GM15510 (cell line): ENCODE data around the gene RALY.

ENCODE experiments used
- POLR2A ChIP-seq: IDR thresholded peaks from 3 replicates; pipeline ENCODE4 v1.6.1; 2011; ENCODE audit warnings: borderline replicate concordance; ENCODE audit not compliant: insufficient read length; ENCODE audit errors: extremely low read depth

The RALY gene

DNA sequence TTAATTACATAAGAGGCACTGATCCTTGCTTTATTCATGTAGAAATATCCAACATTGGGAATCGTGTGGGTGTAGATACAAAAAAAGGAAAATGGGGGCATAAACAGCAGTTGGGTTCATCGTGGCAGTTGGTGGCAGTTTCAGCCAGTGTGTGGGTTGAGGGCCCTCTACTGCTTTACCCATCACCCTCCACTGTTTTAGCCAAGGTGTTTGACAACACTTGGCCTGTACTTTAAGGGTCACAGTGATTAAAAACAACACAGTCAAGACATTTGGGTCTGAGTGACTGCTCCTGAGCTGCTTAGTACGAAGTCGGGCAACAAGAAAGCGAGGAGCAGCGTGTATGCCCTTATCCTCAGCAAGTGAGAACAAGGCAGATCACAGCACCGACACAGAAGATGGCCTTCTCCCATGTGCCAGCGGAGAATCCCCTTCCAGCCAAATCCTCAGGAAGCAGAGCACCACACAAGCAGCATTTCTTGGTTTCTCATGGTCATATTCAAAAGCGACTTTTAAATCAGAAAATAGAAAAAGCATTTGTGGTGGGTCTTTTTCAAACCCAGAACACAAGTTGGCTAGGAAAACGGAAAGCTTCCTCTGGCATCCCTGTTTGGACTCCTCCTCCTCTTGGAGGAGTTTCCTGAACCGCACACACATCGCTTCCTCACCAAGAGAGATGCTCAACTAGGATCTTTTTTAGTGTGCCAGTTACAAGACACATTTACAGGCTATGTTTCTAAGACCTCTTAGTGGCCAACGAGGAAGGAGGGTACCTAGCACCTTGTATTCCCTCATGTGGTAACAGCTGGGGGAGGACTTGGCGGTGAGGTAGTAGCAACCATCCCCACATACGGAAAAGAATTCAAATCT lies 94.8 kb downstream of the RALY start:
- no peak for TF ChIP-seq POLR2A

GRCh38 chr20:34089175-34089479 lies 95.4 kb downstream of the RALY start:
- TF ChIP-seq POLR2A = no peak

GRCh38 chr20:34089655-34090345 lies 96.1 kb downstream of the RALY start:
- TF ChIP-seq POLR2A = no peak

DNA sequence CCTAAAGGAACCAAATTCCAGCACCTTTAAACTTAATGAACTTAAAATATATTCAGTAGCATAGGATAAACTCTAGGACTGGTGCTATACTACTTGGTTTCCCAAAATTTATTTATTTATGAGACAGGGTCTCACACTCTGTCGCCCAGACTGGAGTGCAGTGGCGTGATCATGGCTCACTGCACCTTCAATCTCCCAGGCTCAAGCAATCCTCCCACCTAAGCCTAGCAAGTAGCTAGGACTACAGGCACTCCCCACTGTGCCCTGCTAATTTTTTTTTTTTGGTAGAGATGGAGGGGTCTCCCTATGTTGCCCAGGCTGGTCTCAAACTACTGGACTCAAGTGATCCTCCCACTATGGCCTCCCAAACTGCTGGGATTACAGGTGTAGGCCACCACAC lies 96.9 kb downstream of the RALY start:
- no peak for TF ChIP-seq POLR2A

- TF ChIP-seq POLR2A = no peak
These were observed 98.0 kb downstream of the RALY start for GRCh38 chr20:34091637-34092200.

GRCh38 chr20:34093895-34094294 lies 100.2 kb downstream of the RALY start:
- TF ChIP-seq POLR2A = no peak

DNA sequence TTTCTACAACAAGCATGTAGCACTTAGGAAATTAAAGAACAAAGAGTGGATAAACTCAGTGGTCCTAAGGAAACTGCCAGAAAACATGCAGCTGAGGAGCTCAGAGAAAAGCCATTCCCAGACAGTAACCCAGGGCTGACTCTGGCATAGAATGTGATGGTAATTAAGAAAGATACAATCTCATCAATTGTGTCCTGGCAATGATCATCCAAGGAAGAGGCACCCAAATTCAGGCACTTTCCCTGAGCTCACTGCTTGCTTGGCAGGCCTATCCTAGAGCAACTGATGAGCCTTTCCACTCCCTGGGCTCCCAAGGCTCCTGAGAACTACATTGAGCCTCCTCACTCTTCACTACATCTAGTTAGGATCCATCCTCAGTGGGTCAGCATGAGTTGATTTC lies 102.1 kb downstream of the RALY start:
- no peak for TF ChIP-seq POLR2A

GRCh38 chr20:34096699-34097444 lies 103.2 kb downstream of the RALY start:
- no peak for TF ChIP-seq POLR2A

DNA sequence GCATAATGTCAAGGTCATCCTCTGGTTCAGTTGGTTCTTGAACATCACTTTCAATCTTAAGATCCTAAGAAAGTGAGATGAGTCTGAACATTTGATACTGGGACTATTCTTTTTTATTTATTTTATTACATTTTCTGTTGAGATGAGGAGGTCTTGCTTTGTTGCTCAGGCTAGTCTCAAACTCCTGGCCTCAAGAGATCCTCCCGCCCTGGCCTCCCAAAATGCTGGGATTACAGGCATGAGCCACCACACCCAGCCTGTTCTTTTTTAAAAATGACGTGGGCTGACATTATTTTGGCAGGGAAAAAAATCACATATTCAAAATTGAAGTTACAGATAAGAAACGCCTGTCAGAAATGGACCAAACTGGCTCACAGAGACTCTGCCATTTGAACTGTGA lies 104.9 kb downstream of the RALY start:
- no peak for TF ChIP-seq POLR2A

DNA sequence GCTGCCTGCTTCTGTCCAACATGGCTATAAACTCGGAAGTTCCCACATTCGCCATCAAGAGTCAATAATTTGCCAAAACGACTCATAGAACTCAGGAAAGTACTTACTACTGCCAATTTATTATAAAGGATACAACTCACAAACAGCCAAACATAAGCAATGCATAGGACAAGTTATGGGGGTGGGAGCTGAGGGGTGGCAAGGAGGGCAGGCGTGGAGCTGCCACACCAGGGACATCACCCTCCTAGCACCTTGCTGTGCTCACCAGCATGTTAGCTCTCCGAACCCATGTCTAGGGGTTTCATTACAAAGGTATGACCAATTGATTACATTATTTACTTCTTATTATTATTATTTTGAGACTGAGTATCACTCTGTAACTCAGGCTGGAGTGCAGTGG lies 106.0 kb downstream of the RALY start:
- TF ChIP-seq POLR2A = no peak

DNA sequence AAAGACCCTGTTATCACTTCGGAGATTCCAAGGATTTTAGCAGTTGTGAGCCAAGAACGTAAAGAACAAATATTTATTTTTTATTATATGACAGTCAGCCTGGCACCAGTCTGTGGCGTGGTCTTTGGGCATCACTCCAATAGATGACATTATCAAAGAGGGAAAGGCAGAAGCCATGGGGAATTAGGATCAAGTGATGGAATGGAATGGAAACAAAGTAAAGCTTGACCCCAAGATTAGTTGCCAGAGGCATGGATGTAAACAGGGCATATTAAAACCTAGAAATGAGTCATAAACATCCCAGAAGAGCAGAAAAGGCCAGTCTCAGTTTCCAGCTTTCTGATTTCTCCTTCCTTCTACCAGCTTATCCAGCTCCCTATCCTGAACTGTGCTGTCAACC lies 106.9 kb downstream of the RALY start:
- TF ChIP-seq POLR2A = no peak

DNA sequence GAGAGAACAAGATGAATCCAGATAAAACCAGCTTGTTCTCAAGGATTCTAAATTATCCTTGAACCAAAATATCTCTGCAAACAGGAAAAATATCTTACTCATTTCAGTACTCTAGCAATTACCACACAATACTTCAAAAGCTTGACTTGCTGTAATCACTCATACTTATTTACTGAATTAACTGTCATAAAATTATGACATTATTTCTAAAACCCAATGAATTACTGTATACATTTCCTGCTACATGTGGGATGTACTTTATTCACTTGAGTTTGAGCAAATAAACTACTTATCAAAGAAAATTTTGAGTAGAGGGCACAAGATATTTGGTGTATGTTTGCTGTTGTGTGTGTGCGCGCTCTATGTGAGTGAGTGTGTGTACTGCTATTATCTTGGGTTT lies 108.6 kb downstream of the RALY start:
- TF ChIP-seq POLR2A = no peak

- TF ChIP-seq POLR2A = no peak
These were observed 110.3 kb downstream of the RALY start for GRCh38 chr20:34104059-34104458.

GRCh38 chr20:34105978-34106675 lies 112.4 kb downstream of the RALY start:
- no peak for TF ChIP-seq POLR2A
